HG03159 (cell line): Measurements from ENCODE around the gene CAMK2B.

ENCODE experiments used
- ATAC-seq: cut with Tn5 transposase; IDR thresholded peaks from one replicate; pipeline ENCODE4 v1.9.1; 2021; ENCODE audit warnings: mild to moderate bottlenecking, moderate library complexity; ENCODE audit not compliant: unreplicated experiment

Gene CAMK2B

DNA sequence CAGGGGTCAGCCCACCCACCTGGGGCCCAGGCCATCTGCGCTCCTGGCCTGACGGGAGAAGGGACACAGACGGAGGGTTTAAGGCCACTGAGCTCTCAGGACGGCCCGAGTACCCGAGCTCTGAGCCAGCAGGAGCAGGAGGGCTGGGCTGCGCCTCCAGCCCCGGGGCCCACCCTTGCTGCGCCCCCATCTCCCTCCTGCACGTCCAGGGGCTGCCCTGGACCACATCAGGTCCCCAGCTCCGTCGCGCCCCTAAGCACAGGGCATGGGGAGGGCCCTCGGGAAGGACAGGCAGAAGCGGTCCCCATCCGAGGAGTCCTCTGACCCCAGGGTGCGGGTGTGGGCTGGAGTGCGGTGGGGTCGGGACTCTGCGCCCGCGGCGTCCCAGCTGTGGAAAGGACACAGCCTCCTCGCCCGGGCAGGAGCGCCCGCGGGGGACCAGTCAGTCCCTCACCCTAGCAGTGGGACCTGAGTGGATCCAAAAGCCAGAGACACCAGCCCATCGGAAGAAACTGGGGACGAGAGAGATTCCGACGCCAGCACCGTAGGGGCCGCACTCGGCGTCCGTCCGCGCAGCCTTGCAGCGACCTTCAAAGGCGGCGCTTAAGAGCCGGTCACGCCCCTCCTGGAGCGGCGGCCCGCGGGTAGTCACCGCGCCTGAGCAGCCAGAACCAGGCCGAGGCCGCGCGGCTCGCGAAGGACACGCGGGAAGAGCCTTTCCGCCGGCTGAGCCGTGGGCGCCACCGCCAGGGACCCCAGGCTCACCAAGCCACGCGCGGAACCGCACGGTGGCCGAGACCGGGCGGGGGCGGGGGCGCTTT, 15.9 kb downstream of the CAMK2B start:
- ATAC-seq: no peak

DNA sequence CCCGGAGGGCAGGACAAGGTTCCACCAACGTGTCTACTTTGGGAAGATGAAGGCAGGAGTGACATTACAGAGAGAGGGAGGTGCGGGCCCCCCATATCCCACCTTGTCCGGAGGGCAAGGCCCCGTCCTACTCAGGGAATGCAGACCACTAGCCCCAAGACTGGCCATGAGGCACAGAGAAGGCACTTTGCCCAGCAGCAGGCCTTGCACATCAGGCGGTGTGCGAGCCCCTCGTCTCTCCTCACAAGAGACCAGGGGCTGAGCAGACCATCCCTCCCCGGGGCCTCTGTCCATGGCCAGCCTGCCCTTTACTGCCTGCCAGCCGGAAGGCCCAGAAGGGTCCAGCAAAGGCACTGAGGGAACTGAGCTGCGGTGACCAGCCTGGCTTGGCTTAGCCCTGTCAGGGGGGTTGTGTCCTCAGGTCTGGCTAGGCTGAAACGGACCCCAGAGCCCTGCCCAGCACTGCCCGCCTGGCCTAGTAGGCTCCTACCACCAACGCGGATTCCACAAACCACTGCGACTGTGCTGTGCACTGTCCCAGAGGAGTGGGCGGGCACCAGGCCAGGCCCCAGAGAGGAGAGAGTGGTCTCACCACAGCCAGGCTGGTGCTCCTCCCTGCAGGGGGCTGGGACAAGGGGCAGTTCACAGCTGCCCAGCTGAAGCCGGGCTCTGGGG, 16.7 kb downstream of the CAMK2B start:
- no peak for ATAC-seq

DNA sequence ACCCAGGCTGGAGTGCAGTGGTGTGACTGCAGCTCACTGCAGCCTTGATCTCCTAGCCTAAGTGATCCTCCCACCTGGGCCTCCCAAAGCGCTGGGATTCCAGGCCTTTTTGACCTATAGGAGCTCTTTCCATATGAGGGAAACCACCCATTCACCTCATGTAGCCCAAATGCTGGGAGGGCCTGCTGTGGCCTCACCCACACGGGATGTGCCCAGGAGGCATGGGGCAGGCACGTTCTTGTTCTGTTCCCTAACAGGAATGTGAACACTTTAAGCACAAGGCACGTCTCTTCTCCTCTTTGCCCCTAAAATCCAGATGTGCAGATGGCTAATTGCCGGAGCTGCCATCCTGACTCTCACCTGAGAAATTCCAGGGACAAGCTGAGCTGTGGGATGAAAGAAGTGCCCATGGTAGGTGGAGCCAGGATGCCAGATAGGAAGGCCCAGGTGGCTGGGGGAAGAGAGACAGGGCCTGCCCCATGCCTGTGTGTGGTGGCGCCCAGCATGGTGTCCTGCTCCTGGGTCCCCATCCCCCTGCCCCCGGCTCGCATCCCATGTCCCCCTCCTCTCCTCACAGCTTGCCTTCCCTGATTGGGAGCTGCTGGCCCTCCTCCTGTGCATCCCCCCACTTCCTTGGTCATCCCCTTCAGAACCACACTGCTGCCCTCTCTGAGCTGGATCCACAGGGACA, 17.3 kb downstream of the CAMK2B start:
- ATAC-seq: no peak

DNA sequence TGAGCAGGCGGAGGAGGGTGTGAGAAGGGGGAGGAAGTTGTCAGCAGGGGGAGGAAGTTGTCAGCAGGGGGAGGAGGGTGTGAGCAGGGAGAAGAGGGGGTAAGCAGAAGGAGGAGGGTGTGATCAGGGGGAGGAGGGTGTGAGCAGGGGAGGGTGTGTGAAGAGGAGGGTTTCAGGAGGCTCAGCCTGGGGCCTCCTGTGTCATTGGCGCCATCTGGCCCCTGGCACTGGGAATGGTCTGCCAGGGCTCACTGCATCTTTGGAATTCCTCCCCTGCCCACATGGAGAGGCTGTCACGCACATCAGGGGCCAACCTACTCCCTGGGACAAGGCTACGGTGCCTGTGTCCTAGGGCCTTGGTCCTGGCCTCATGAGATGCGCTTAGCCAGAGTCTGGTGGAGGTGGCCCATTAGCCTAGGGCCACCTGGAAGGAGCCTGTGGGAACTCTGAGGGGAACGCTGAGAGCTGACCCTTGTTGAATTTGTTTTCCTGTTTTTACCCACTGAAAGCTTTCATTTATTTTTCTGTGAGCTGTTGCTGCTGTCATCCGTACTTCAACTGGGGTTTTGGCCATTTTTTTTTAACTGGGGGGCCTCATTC, 18.0 kb downstream of the CAMK2B start:
- ATAC-seq: no peak

DNA sequence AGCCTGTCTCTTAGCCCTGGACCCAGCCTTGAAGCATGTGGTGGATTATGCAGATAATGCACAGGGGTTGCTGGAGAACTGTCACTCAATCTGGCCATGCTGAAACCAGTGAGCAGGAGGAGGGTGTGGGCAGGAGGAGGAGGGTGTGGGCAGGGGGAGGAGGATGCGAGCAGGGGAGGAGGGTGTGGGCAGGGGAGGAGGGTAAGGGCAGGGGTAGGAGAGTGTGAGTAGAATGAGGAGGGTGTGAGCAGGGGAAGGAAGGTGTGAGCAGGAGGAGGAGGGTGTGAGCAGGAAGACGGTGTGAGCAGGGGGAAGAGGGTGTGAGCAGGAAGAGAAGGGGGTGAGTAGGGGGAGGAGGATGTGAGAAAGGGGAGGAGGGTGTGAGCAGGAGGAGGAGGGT, 18.8 kb downstream of the CAMK2B start:
- no peak for ATAC-seq

DNA sequence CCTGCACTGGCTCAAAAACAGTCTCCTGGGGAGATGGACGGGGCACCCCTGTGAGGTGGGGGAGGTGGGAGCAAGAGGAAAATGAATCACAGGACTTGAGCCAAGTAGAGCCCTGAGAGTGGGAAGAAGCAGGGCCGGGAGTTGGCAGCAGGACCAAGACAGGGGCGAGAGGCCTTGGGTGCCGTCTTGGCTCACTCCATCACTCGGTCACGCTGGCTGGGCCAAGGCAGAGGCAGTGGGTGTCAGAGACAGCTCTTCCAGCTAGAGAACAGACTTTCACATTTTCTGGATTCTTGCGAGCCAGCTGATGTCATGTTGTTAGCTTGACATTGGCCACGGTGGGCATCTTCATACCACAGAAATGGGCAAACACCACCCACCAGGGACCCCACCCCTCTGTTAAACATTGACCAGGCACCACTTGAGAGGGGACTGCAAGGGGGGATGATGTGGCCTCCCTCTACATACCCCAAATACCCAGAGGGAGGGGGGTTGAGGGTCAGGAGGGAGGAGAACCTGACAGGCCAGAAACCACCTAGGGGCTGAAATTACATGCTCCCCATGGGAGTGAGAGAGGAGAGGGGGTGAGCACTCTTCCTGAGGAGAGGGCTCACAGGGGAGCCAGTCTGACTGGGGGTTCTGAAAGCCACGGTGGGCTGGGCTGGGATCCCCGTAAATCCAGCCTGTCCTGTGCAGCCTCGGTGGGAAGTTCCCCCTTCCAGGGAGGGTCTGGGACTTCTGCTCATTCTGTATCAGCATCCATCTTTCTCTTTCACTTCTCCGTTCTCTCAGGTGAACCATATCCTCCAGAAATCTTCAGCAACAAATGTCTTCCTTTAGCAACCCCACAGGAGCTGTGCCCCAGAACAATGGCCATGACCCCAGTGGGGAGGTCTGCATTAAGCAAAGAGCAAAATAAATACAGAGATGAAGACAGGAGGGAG, 19.6 kb downstream of the CAMK2B start:
- no peak for ATAC-seq

DNA sequence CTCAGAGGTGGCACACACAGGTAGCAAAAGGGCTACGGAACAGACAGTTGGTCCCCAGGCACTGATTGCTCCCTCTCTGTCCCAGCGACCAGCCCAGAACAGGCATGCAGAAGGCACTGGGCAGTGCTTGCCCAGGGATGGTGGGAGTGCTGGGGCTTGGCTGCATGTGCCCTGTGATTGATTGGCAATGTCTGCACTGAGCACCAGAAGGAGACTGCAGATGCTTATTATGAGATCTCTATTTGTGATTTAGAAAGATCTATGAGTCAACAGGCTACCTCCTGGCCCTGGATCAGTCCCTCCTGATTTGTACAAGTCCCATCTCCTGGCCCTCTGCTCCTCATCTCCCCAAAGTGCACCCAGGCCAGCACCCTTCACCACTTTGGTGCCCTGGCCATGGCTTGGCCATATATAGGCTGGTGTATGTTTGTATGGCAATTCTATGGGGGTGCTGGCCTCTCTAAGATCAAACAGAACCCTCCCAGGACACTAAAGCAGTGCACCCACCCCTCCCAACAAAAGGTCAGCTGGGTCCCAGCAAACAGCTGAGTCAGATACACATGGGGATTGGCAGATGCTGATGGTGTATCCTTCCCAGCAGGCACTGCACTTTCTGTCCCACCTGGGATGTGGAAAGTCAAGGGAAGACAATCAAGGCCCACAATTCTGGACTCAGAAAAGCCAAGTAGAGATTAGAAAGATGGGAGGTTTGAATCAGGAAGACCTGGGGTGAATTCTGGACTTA, 30.9 kb downstream of the CAMK2B start:
- ATAC-seq: no peak

DNA sequence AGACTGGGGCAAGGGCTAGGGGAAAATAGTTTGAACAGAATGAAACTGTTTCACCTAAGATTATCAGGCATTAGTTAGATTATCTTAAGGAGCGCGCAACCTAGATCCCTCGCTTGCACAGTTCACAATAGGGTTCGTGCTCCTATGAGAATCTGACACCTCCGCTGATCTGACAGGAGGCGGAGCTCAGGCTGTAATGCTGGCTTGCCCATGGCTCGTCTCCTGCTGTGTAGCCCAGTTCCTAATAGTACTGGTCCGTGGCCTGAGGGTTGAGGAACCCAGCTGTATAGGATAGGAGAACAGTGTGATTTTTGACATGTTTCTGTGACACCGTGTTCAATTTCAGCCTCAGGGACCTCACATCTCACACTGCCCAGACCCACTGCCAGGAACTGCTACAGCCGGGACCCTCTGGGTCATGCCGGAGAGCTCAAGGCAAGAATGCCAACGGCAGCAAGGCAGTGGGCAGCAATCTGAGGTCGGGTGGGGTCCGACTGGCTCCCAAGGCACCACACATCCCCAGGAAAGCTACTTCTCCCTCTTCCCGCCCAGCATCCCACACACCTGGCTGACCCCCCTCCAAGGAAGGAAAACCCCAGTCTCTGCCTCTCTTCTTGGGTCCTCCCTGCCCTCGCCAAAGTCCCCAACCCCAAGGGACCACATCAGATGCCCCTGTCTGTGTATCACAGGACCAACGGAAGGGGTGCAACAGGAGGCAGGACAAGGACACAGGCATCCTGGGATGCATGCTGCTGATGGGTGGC, 31.7 kb downstream of the CAMK2B start:
- ATAC-seq: no peak

DNA sequence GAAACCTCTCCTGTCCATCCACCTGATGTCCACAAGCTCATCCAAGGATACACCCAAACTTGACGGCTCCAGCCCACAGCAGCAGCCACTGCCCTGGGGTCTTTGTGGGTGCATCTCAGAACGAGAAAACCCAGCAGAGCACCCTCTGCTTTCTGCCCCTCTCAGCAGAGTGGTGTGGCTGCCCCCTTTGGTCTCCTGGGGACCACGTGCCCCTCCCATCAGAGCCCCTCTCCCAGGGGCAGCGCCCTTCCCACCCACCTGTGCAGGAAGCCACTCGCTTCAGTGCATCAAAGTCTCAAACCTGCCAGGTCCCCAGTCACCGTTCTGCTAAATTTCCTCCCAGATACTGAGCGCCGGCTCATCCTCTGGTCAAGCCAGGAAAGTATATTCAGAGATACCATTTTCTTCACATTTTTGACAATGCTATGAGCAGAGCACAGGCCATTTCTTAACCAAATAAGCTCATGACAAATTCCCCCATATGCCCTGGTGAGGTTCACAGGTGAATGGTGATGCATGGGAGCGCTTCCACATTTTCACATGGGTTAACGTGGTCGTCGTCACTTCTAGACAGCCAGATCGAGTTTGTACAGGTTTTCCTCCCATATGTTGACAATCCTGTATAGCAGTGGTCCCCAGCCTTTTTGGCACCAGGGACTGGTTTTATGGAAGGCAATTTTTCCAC, 32.4 kb downstream of the CAMK2B start:
- no peak for ATAC-seq

DNA sequence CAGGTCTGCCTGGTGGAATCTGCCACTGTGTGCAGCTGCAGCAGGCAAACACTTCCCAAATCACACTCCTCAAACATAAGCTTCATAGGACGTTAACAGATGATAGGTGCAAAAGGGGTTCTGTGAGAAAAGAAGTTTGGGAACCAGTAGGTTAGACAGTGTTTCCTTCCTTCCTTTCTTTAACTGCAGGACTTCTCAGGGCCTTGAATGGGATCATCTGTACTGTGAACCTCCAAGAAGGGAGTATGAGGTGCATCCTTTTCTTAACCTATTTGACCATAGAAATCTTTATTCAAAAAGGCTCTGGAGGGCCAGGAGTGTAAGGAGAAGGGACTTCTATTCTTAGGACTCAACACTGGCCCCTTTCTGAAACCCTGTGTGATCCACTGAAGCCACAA, 33.0 kb downstream of the CAMK2B start:
- no peak for ATAC-seq

DNA sequence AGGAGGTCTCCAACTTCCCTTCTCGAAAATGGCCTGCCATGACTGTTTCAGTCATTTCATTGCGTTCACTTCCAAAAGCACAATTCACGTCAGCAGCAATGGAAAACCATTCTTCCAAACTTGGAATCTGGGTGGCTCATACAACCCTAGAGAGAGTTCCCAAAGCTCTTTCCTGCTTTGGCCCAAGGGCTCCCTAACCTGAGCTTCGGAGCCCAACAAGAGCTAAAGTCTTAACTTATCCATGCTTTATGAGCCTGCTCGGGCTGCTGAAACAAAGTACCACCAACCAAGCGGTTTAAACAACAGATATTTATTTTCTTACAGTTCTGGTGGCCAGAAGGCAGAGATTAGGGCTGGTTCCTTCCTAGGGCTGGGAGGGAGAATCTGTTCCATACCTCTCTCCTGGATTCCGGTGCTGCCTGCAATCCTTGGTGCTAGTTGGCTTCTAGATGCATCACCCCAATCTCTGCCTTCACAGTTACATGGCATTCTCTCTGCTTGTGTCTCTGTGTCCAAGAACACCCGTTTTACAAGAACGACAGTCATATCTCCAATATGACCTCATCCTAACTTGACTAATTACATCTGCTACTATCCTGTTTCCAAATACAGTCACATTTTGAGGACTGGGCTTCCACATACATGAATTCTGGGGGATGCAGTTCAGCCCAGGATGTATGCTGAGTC, 33.5 kb downstream of the CAMK2B start:
- no peak for ATAC-seq

DNA sequence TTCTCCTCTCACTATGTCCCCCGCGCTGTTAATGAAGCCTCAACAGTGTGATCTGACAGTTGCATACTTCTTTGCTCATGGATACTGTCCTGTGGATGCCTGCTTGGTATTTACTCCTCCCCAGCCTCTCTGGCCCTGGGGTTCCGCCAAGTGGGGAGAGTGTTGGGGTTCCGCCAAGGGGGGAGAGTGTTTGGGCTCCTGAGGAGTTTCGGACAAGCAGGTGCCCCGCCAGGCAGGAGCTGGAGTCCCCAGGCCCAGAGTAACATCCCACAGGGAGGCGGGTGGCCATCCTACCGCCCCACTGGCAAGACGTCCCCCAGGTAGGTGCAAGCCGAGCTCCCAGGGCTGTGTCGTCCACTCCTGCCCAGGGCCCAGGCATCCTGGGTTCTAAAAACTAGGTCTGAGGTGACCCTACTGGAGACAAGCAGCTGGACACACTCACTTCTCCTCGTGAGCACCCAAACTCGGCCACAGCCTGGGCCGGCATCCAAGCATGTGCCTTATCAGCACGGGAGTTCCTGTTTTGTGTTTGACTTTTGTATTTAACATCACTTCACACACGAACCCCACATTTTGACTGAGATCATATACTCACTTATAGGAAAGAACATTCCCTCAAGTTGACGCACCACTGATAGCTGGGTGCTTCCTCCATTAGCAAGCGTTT, 34.2 kb downstream of the CAMK2B start:
- no peak for ATAC-seq

DNA sequence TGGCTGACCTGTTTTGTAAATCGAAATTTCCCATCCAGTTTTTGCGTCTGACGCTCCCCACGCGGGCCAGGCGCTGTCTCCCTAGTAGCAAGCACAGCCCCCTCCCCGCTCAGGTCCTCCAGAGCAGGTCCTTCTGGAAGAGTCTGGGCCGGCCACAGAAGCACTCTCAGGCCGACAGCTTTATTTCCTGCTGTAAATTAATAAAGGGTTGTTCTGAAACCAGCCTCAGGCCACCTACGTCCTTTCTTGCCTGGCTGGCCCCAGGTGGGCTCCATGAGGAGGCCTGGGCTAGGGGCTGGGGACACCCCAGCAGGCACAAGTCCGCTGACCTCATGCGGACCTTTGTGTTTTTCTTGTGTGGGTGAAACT, 35.2 kb downstream of the CAMK2B start:
- ATAC-seq: no peak

DNA sequence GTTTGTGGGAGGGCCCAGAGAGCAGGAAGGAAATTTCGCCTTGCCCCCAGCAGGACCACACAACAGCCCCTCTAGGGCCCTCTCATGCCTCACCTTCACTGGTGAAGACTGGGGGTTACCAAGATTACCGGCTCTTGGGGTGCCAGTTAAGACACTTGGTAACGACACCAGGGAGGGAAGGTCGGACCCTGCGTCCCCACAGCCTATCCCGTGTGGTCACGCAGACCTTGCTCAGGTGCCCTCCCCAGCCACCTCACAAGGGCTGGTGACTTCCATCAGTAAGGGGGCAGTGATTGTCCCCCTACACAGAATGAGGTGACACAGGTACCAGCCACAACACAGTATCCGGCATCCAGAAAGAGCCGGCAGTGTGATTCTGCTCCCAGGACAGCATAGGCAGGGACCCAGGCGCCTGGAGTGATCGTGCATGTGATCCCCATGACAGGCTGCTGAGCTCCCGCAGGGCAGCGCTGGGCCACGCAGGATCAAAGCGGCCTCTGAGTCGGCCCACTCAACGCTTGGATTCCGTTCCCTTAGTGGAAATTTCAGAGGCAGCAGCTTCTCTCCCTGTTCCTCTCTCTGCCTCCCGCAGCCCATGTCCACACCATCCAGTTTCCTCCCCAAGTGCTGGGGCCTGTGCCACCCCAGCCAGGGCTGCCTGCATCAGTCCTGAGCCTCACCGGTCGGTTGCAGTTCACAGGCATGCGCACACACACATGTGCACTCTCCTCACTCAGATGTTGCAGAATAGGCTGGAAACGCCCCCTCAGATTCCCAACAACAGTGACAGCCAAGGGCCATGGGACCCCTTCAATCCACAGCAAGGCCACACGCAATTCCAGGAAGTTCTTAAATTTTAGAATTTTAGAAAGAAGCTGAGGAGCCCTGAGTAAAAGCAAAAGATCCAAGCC, 35.8 kb downstream of the CAMK2B start:
- ATAC-seq: no peak

DNA sequence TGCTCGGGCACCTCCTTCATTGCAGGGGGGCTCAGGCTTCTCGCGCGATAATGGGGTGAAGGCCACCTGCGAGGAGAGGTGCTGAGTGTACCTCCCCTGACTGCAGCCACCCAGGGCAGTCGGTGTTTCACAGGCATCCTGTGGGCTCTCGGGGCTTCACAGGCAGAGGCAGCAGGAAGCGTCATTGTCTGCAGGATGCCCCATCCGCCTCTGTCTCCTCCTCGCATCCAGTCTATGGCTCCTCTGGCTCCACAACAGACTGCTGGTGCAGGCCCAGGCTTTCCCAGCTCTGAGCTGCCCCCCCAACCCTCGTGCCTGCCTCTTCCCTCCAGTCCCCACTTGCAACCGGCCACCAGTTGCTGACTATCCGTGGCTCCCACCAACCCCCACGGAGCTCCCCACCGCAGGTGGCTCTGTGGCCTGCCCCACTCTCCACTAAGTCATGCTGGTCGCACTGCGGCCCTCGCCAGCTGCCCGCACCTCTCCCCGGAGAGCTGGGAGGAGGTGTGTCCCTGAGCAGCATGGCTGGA, 36.5 kb downstream of the CAMK2B start:
- no peak for ATAC-seq

DNA sequence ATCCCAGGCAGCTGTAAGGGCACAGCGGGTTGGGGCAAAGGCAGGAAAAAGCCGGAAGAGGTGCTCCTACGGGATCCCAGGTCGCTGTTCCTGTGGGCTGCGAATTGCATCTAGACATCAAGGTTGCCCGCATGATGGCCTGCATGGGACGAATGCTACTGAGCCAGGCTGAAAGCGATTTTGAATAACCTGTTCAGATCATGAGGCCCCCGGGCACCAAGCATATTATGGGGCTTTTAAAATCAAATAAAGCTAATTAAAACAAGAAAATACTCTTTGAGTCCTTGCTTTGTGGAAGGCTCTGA, 37.1 kb downstream of the CAMK2B start:
- ATAC-seq: no peak
